Loucy (cell line): Measurements from ENCODE around the gene TOM1L2.
"Not testable (repeated sequence)": the region's sequence is repeated elsewhere in the genome, so short reads cannot be mapped to it uniquely, and the experiment has no call there.

Experiments
- H2AFZ ChIP-seq: fragments of 200-600 bp; sonication (generic); 2 replicates; pipeline ENCODE4 v1.6.0; 2016; ENCODE audit warnings: antibody characterized with exemption, mild to moderate bottlenecking, low read length, moderate library complexity
- H3F3A ChIP-seq: fragments of 200-600 bp; 2 replicates; pipeline ENCODE4 v1.6.0; 2016; ENCODE audit warnings: antibody characterized with exemption, low read depth, mild to moderate bottlenecking
- H3K27me3 ChIP-seq: fragments of 200-600 bp; sonication (generic); 2 replicates; pipeline ENCODE4 v1.6.1; 2014; ENCODE audit warnings: low read length, mild to moderate bottlenecking; ENCODE audit not compliant: insufficient read depth, poor library complexity, severe bottlenecking
- H3K36me3 ChIP-seq: fragments of 200-600 bp; sonication (generic); 2 replicates; pipeline ENCODE4 v1.6.1; 2016; ENCODE audit warnings: low read length; ENCODE audit not compliant: insufficient read depth
- H3K4me1 ChIP-seq: fragments of 200-600 bp; sonication (generic); 2 replicates; pipeline ENCODE4 v1.5.1; 2014; ENCODE audit warnings: low read length, mild to moderate bottlenecking; ENCODE audit not compliant: insufficient read depth, poor library complexity, severe bottlenecking
- H3K4me2 ChIP-seq: fragments of 200-600 bp; sonication (generic); 2 replicates; pipeline ENCODE4 v1.6.0; 2014; ENCODE audit warnings: antibody characterized with exemption, low read length, low read depth, mild to moderate bottlenecking; ENCODE audit not compliant: poor library complexity, severe bottlenecking
- H3K4me3 ChIP-seq: fragments of 200-600 bp; sonication (generic); 2 replicates; pipeline ENCODE4 v1.5.1; 2014; ENCODE audit warnings: low read length, mild to moderate bottlenecking, mixed read lengths; ENCODE audit not compliant: poor library complexity, severe bottlenecking
- H3K79me2 ChIP-seq: fragments of 200-600 bp; sonication (generic); 2 replicates; pipeline ENCODE4 v1.6.1; 2014; ENCODE audit warnings: low read length; ENCODE audit not compliant: insufficient read depth
- H3K9ac ChIP-seq: fragments of 200-600 bp; sonication (generic); 2 replicates; pipeline ENCODE4 v1.6.0; 2014; ENCODE audit warnings: mild to moderate bottlenecking, low read depth, low read length, moderate library complexity; ENCODE audit not compliant: poor library complexity, severe bottlenecking
- H3K9me2 ChIP-seq: fragments of 200-600 bp; sonication (generic); replicated peaks from 2 replicates; pipeline ENCODE4 v1.6.1; 2016; ENCODE audit warnings: low read depth, low read length, mixed read lengths
- H3K9me3 ChIP-seq: fragments of 200-600 bp; sonication (generic); 2 replicates; pipeline ENCODE4 v1.6.1; 2014; ENCODE audit warnings: mild to moderate bottlenecking, antibody characterized with exemption, low read length, low read depth; ENCODE audit not compliant: insufficient read depth
- H4K20me1 ChIP-seq: fragments of 200-600 bp; sonication (generic); 2 replicates; pipeline ENCODE4 v1.6.0; 2014; ENCODE audit warnings: antibody characterized with exemption, low read length, mild to moderate bottlenecking; ENCODE audit not compliant: insufficient read depth, poor library complexity, severe bottlenecking
- EZH2phosphoT487 ChIP-seq: fragments of 200-600 bp; IDR thresholded peaks from 2 replicates; pipeline ENCODE4 v1.6.1; 2018; ENCODE audit warnings: antibody characterized with exemption, mild to moderate bottlenecking, moderate library complexity, borderline replicate concordance
- TF ChIP-seq, protein P1 (sequence below): fragments of 200-600 bp; sonication (generic); conservative IDR thresholded peaks from 2 replicates; pipeline ENCODE4 v1.5.1; 2014; ENCODE audit warnings: mild to moderate bottlenecking, antibody characterized with exemption, low read length

The TOM1L2 gene

GRCh38 chr17:17959520-17960361 is 12.5 kb downstream of the TOM1L2 start:
- Histone ChIP-seq H3K4me3 (no peak overlapping the region), H3K4me1 (peaks cover 19% of the 10 kb centered on the region), H4K20me1 (no peaks in the 10 kb centered on the region), H3K9me2 (no peaks in the 10 kb centered on the region), H3K27me3 (no peaks in the 10 kb centered on the region), H3K9ac (no peak overlapping the region), H3F3A (no peaks in the 10 kb centered on the region), H3K4me2 (no peak overlapping the region), H3K36me3 (no peaks in the 10 kb centered on the region), H3K9me3 (no peaks in the 10 kb centered on the region), H2AFZ (no peak overlapping the region), H3K79me2 (peaks cover 20% of the 10 kb centered on the region; the same call in 1 of the 2 replicates)
- TF ChIP-seq, protein P1, sequence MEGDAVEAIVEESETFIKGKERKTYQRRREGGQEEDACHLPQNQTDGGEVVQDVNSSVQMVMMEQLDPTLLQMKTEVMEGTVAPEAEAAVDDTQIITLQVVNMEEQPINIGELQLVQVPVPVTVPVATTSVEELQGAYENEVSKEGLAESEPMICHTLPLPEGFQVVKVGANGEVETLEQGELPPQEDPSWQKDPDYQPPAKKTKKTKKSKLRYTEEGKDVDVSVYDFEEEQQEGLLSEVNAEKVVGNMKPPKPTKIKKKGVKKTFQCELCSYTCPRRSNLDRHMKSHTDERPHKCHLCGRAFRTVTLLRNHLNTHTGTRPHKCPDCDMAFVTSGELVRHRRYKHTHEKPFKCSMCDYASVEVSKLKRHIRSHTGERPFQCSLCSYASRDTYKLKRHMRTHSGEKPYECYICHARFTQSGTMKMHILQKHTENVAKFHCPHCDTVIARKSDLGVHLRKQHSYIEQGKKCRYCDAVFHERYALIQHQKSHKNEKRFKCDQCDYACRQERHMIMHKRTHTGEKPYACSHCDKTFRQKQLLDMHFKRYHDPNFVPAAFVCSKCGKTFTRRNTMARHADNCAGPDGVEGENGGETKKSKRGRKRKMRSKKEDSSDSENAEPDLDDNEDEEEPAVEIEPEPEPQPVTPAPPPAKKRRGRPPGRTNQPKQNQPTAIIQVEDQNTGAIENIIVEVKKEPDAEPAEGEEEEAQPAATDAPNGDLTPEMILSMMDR = no peak
- TF ChIP-seq EZH2phosphoT487 = no peak

DNA sequence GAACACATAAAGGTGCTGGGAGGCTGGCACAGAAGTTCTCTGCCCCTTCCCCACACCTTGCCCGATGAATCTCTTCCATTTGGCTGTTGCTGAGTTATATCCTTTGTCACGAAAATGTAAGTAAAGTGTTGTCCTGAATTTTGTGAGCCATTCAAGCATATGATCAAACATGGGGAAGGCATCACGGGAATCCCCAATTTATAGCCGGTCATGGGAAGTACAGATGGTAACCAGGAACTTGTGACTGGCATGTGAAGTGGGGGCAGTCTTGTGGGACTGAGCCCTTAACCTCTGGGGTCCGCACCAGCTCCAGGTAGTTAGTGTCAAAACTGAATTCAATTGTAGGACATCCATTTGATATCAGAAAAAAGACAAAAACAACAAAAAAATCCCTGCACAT is 13.2 kb downstream of the TOM1L2 start:
- no peaks in the 10 kb centered on the region for H3F3A ChIP-seq
- H3K4me2 ChIP-seq = no peak overlapping the region
- no peaks in the 10 kb centered on the region for H3K36me3 ChIP-seq
- no peaks in the 10 kb centered on the region for H3K27me3 ChIP-seq
- no peak overlapping the region for H2AFZ ChIP-seq
- H3K4me1 ChIP-seq = peaks cover 19% of the 10 kb centered on the region
- no peaks in the 10 kb centered on the region for H3K9me3 ChIP-seq
- H3K9ac ChIP-seq = no peak overlapping the region
- H3K4me3 ChIP-seq = no peak overlapping the region
- no peak for TF ChIP-seq EZH2phosphoT487
- TF ChIP-seq, protein P1 = no peak
- no peaks in the 10 kb centered on the region for H3K9me2 ChIP-seq
- H4K20me1 ChIP-seq = no peaks in the 10 kb centered on the region
- peaks cover 20% of the 10 kb centered on the region; the same call in 1 of the 2 replicates for H3K79me2 ChIP-seq

- TF ChIP-seq, protein P1 = no peak
- TF ChIP-seq EZH2phosphoT487 = no peak
These were observed 14.7 kb downstream of the TOM1L2 start for GRCh38 chr17:17957584-17957916.

DNA sequence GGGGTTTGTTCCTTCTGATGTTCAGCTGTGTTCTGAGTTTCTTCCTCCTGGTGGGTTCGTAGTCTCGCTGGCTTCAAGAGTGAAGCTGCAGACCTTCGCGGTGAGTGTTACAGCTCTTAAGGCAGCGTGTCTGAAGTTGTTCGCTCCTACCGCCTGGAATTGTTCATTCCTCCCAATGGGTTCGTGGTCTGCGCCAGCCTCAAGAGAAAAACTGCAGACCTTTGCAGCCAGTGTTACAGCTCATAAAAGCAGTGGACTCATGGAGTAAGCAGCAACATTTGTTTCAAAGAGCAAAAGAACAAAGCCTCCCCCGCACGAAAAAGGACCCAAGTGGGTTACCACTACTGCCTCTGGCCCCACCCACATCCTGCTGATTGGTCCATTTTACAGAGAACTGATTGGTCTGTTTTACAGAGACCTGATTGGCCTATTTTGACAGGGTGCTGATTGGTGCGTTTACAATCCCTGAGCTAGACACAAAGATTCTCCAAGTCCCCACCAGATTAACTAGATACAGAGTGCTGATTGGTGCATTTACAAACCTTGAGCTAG is 16.3 kb downstream of the TOM1L2 start:
- not testable (repeated sequence) for H4K20me1 ChIP-seq, H3K9me3 ChIP-seq, H3K27me3 ChIP-seq, H3K9me2 ChIP-seq, H3K4me3 ChIP-seq, H3K9ac ChIP-seq, H2AFZ ChIP-seq, H3K4me2 ChIP-seq, H3K36me3 ChIP-seq, H3F3A ChIP-seq
- Histone ChIP-seq H3K4me1 (peaks cover 19% of the 10 kb centered on the region), H3K79me2 (peaks cover 18% of the 10 kb centered on the region; the same call in 1 of the 2 replicates)

More at GRCh38 chr17:17957584-17957916, 14.7 kb downstream of the TOM1L2 start:
- Histone ChIP-seq H3K9me3 (no peaks in the 10 kb centered on the region), H3K79me2 (peaks cover 20% of the 10 kb centered on the region; the same call in 1 of the 2 replicates), H3F3A (no peaks in the 10 kb centered on the region), H3K36me3 (no peaks in the 10 kb centered on the region), H3K27me3 (no peaks in the 10 kb centered on the region), H3K4me1 (peaks cover 19% of the 10 kb centered on the region), H3K9ac (no peak overlapping the region), H2AFZ (no peak overlapping the region), H3K9me2 (no peaks in the 10 kb centered on the region), H3K4me3 (no peak overlapping the region), H3K4me2 (no peak overlapping the region), H4K20me1 (no peaks in the 10 kb centered on the region)
